ENCODE data around the gene TBC1D26.
"Not testable (repeated sequence)": the region's sequence is repeated elsewhere in the genome, so short reads cannot be mapped to it uniquely, and the experiment has no call there.

- TF ChIP-seq CTCF (conservative IDR thresholded peaks at IDR 0.05 in 1 of 2, IDR thresholded peaks at IDR 0.05 in 1 of 2; ENCODE audit: low read depth in 1 of 2, low read length in 2 of 2); EZH2 (IDR thresholded peaks at IDR 0.05; ENCODE audit: low read length, missing control alignments): not testable (repeated sequence)
These were observed 48.1 kb upstream of the TBC1D26 start, which contains the start of gene TRIM16 for GRCh38 chr17:15683824-15684478.

Measured in fibroblast of lung (primary cell).